GM12878 (cell line): ENCODE results near the gene LIN52. TPM values are rescaled to one million over a fixed set of nuclear protein-coding genes. Genes with fewer than 3 reads are reported as not detected.

Experiments used
- ATAC-seq: fragments of 200-7000 bp; cut with Tn5 transposase; 3 replicates; pipeline ENCODE4 v1.9.1; 2020; ENCODE audit warnings: mild to moderate bottlenecking, moderate library complexity
- BruUV-seq: library from RNA; stranded (reverse); fragments of 400-500 nt; replicated peaks from 2 replicates; lab custom pipeline; 2021; lab: Mats Ljungman, UMichigan
- CTCF ChIA-PET: fragments of 300-600 bp; sonication (Branson Sonifier 250); formaldehyde crosslinking; extraction: SDS; loops from one replicate; lab custom pipeline; 2021; ENCODE audit warnings: inconsistent platforms; lab: Yijun Ruan, JAX
- POLR2A ChIA-PET: fragments of 350-600 bp; formaldehyde crosslinking; extraction: SDS; loops from one replicate; lab custom pipeline; 2021; ENCODE audit warnings: inconsistent platforms; lab: Charles Lee
- RAD21 ChIA-PET: fragments of 300-600 bp; sonication (Branson Sonifier 250); formaldehyde crosslinking; loops from one replicate; lab custom pipeline; 2023; ENCODE audit warnings: antibody characterized with exemption; ENCODE audit not compliant: unreplicated experiment; lab: Charles Lee
- SMC1A ChIA-PET: fragments of 300-600 bp; sonication (Branson Sonifier 250); formaldehyde crosslinking; loops from one replicate; lab custom pipeline; 2023; ENCODE audit not compliant: unreplicated experiment, uncharacterized antibody; lab: Charles Lee
- DNase-seq: peaks from one replicate; pipeline ENCODE4 v3.0.0-alpha.2; 2011; ENCODE audit warnings: low read depth, low spot score
- FAIRE-seq: peaks from 3 replicates; lab custom pipeline; 2011; peaks lifted over from hg19 to GRCh38; lab: Jason Lieb, UNC
- H2AFZ ChIP-seq: 2 replicates; pipeline ENCODE4 v1.6.0; 2011; ENCODE audit warnings: low read depth, low read length, control low read depth; ENCODE audit not compliant: control insufficient read depth
- H3K27ac ChIP-seq: 2 replicates; pipeline ENCODE4 v1.5.1; 2011; ENCODE audit warnings: control low read depth; ENCODE audit not compliant: control insufficient read depth, insufficient read depth
- H3K27me3 ChIP-seq, 2 experiments: replicated peaks in 1 of 2; 2 replicates each; pipeline versions ENCODE4 v1.6.0 to v1.6.1; 2011; ENCODE audit warnings: low read length in 1 of 2; ENCODE audit not compliant: control insufficient read depth in 2 of 2, insufficient read depth in 2 of 2
- H3K36me3 ChIP-seq, 2 experiments: 2 replicates each; pipeline ENCODE4 v1.5.1; 2011; ENCODE audit warnings: low read length in 1 of 2; ENCODE audit not compliant: control insufficient read depth in 2 of 2, insufficient read depth in 2 of 2
- H3K4me1 ChIP-seq: 2 replicates; pipeline ENCODE4 v1.6.1; 2011; ENCODE audit warnings: mild to moderate bottlenecking, low read length, moderate library complexity, mixed read lengths; ENCODE audit not compliant: control insufficient read depth, insufficient read depth
- H3K4me2 ChIP-seq: 2 replicates; pipeline ENCODE4 v1.6.0; 2011; ENCODE audit warnings: control low read depth; ENCODE audit not compliant: control insufficient read depth, insufficient read depth
- H3K4me3 ChIP-seq: fragments of 200-600 bp; sonication (generic); 2 replicates; pipeline ENCODE4 v1.5.1; 2016
- H3K79me2 ChIP-seq: 2 replicates; pipeline ENCODE4 v1.6.0; 2011; ENCODE audit warnings: low read length; ENCODE audit not compliant: control insufficient read depth, insufficient read depth
- H3K9ac ChIP-seq: 2 replicates; pipeline ENCODE4 v1.8.0; 2011; ENCODE audit warnings: low read length, control low read depth, mixed read lengths; ENCODE audit not compliant: control insufficient read depth, insufficient read depth
- H3K9me3 ChIP-seq: replicated peaks from 3 replicates; pipeline ENCODE4 v1.5.1; 2011; ENCODE audit warnings: mild to moderate bottlenecking, low read length; ENCODE audit not compliant: control insufficient read depth, insufficient read depth
- H4K20me1 ChIP-seq: 2 replicates; pipeline ENCODE4 v1.6.0; 2011; ENCODE audit not compliant: control insufficient read depth, insufficient read depth
- CEBPZ ChIP-seq: fragments of 150-350 bp; IDR thresholded peaks from 2 replicates; pipeline ENCODE4 v1.6.1; 2016; ENCODE audit warnings: low read depth, low read length
- CTCF ChIP-seq, 3 experiments: IDR thresholded peaks in 2 of 3; conservative IDR thresholded peaks in 1 of 3; 2 replicates each; pipeline ENCODE4 v1.5.1; 2011; ENCODE audit warnings: low read depth in 3 of 3, low read length in 3 of 3, mild to moderate bottlenecking in 3 of 3, control low read depth in 2 of 3, moderate library complexity in 2 of 3, inconsistent platforms in 1 of 3, mixed read lengths in 1 of 3; ENCODE audit not compliant: control insufficient read depth in 2 of 3, insufficient read depth in 1 of 3; ENCODE audit errors: extremely low read depth in 1 of 3
- RB1 ChIP-seq: fragments of 450-650 bp; formaldehyde crosslinking; IDR thresholded peaks from 2 replicates; pipeline ENCODE4 v1.6.1; 2017; ENCODE audit warnings: mild to moderate bottlenecking, borderline replicate concordance
- ZNF217 ChIP-seq: fragments of 450-650 bp; IDR thresholded peaks from 2 replicates; pipeline ENCODE4 v1.6.1; 2017; ENCODE audit warnings: antibody characterized with exemption, mild to moderate bottlenecking
- WGBS: methylation state at CpG from one replicate; pipeline ENCODE4 v1.1.6; 2016; ENCODE audit warnings: low lambda C conversion rate; ENCODE audit not compliant: insufficient replicate concordance, insufficient coverage; ENCODE audit errors: missing lambda C conversion rate; 5-methylcytosine and 5-hydroxymethylcytosine counted together
- in situ Hi-C: fragments of 300-500 bp; cut with MboI; formaldehyde crosslinking; loops from 9 replicates; pipeline ENCODE4 v1.14.3; 2018; ENCODE audit warnings: mixed read lengths
- intact Hi-C: fragments of 100-400 bp; cut with micrococcal nuclease; formaldehyde crosslinking; loops from one replicate; pipeline ENCODE4 v1.14.2; 2022; ENCODE audit not compliant: unreplicated experiment
- polyA plus RNA-seq, 11 experiments: library from polyadenylated mRNA; depleted of rRNA in 4 of 11; unstranded in 6 of 11; stranded (reverse) in 5 of 11; fragments of >200 nt; fragmentation: Nextera tagmentation in 4 of 11; fragmentation: Illumina TruSeq in 1 of 11; extraction: Ambion mirVana in 4 of 11; extraction: Trizol in 1 of 11; gene quantifications; 1 replicate in 1 of 11; 2 replicates in 10 of 11; pipeline versions ENCODE4 v1.2.1 to v1.2.3, GENCODE V29; 2011 to 2016; ENCODE audit warnings: inconsistent platforms in 2 of 11, missing spikeins in 2 of 11, low read depth in 1 of 11
- total RNA-seq, 4 experiments: library from RNA; depleted of rRNA in 3 of 4; stranded (reverse); fragments of >200 nt in 3 of 4; fragmentation: Illumina TruSeq in 1 of 4; extraction: Trizol in 1 of 4; gene quantifications; 2 replicates each; pipeline versions ENCODE4 v1.2.1 to v1.2.3, GENCODE V29; 2013 to 2021
- TF ChIP-seq, protein P1 (sequence below): IDR thresholded peaks from 2 replicates; pipeline ENCODE4 v1.6.1; 2012; ENCODE audit warnings: low read length, inconsistent platforms

LIN52 gene
- total and polyA plus RNA-seq, 10 of the 15 experiments (the other 5 are each of a cell fraction or from before 2014, with no cell fraction given) = 13.3 to 30.9 (median 19.9) TPM

- in situ Hi-C loops = no loop called here
- H2AFZ ChIP-seq = no peak overlapping the region
- no peak overlapping the region for H3K4me2 ChIP-seq
- intact Hi-C loops = no loop called here
- H3K79me2 ChIP-seq = no peaks in the 10 kb centered on the region
- H4K20me1 ChIP-seq = no peaks in the 10 kb centered on the region
- ChIA-PET CTCF (no interaction called here), RAD21 (no interaction called here), SMC1A (interaction anchor here (1.6 kb wide), 1 partner anchor 11 kb away, joined by 5 read pairs; no protein-coding TSS in a partner anchor), POLR2A (no interaction called here)
- FAIRE-seq = no peak
- no peak for ATAC-seq
- H3K27me3 ChIP-seq = no peaks in the 10 kb centered on the region
- TF ChIP-seq ZNF217 = no peak
- TF ChIP-seq CTCF (IDR thresholded peaks at IDR 0.05 in 2 of 3, conservative IDR thresholded peaks at IDR 0.05 in 1 of 3; ENCODE audit: control insufficient read depth in 2 of 3, extremely low read depth in 1 of 3, insufficient read depth in 1 of 3, low read depth in 3 of 3, low read length in 3 of 3) = no peak
- TF ChIP-seq CEBPZ = no peak
- no peak for TF ChIP-seq RB1
- TF ChIP-seq, protein P1, sequence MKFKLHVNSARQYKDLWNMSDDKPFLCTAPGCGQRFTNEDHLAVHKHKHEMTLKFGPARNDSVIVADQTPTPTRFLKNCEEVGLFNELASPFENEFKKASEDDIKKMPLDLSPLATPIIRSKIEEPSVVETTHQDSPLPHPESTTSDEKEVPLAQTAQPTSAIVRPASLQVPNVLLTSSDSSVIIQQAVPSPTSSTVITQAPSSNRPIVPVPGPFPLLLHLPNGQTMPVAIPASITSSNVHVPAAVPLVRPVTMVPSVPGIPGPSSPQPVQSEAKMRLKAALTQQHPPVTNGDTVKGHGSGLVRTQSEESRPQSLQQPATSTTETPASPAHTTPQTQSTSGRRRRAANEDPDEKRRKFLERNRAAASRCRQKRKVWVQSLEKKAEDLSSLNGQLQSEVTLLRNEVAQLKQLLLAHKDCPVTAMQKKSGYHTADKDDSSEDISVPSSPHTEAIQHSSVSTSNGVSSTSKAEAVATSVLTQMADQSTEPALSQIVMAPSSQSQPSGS = no peak
- H3K36me3 ChIP-seq = no peaks in the 10 kb centered on the region
- no peaks in the 10 kb centered on the region for H3K4me1 ChIP-seq
- H3K4me3 ChIP-seq = no peak overlapping the region
- 94% methylated on average over 4 of the region's 4 CpGs for WGBS
- no peak overlapping the region for H3K9ac ChIP-seq
- H3K27ac ChIP-seq = no peak overlapping the region
- H3K9me3 ChIP-seq = no peaks in the 10 kb centered on the region
- BruUV-seq = no TSS peak
- DNase-seq = no peak
These were observed 57.8 kb downstream of the LIN52 start for GRCh38 chr14:74142523-74142922.
